Endothelial cell of umbilical vein (primary cell): ENCODE measurements around the gene THAP11. TPM values are rescaled to one million over a fixed set of nuclear protein-coding genes. Genes with fewer than 3 reads are reported as not detected.
A peak's percentile ranks its signal among the peaks of the same experiment; 100 is the strongest.

Source experiments
- Bru-seq: library from RNA; stranded (reverse); fragments of 400-500 nt; gene quantifications from one replicate; lab custom pipeline; 2021; lab: Mats Ljungman, UMichigan
- BruChase-seq, 2 experiments: library from RNA; stranded (reverse); fragments of 400-500 nt; gene quantifications; one replicate each; lab custom pipeline; 2021; lab: Mats Ljungman, UMichigan
- BruUV-seq: library from RNA; stranded (reverse); fragments of 400-500 nt; replicated peaks from 2 replicates; lab custom pipeline; 2021; lab: Mats Ljungman, UMichigan
- CTCF ChIA-PET: fragments of 300-600, 350-600 bp; sonication (Branson Sonifier 250); formaldehyde crosslinking; loops from one replicate; lab custom pipeline; 2021; ENCODE audit warnings: antibody characterized with exemption, inconsistent platforms; lab: Charles Lee
- POLR2A ChIA-PET: fragments of 300-600, 350-600 bp; sonication (Branson Sonifier 250); formaldehyde crosslinking; loops from one replicate; lab custom pipeline; 2021; ENCODE audit warnings: antibody characterized with exemption, inconsistent platforms; lab: Charles Lee
- DNase-seq: peaks from one replicate; pipeline ENCODE4 v3.0.0-alpha.2; 2011; ENCODE audit warnings: low read depth, low spot score
- FAIRE-seq: peaks from 2 replicates; lab custom pipeline; 2011; peaks lifted over from hg19 to GRCh38; lab: Jason Lieb, UNC
- H2AFZ ChIP-seq: 2 replicates; pipeline ENCODE4 v1.6.0; 2012; ENCODE audit warnings: low read depth, low read length, control low read depth, inconsistent platforms
- H3K27ac ChIP-seq: 2 replicates; pipeline ENCODE4 v1.5.1; 2011; ENCODE audit warnings: low read depth, mild to moderate bottlenecking, control low read depth, low read length, moderate library complexity; ENCODE audit not compliant: insufficient read depth
- H3K27me3 ChIP-seq, 2 experiments: 2 replicates each; pipeline versions ENCODE4 v1.6.0 to v1.6.1; 2011; ENCODE audit warnings: low read length in 2 of 2, mixed read lengths in 1 of 2; ENCODE audit not compliant: control insufficient read depth in 2 of 2, insufficient read depth in 2 of 2
- H3K36me3 ChIP-seq, 2 experiments: 2 replicates in 1 of 2; 3 replicates in 1 of 2; pipeline ENCODE4 v1.5.1; 2011; ENCODE audit warnings: low read length in 2 of 2, mild to moderate bottlenecking in 1 of 2, moderate library complexity in 1 of 2; ENCODE audit not compliant: control insufficient read depth in 2 of 2, insufficient read depth in 2 of 2; ENCODE audit errors: extremely low read depth in 1 of 2
- H3K4me1 ChIP-seq: 3 replicates; pipeline ENCODE4 v1.5.1; 2011; ENCODE audit warnings: mild to moderate bottlenecking, low read length; ENCODE audit not compliant: control insufficient read depth, insufficient read depth; ENCODE audit errors: extremely low read depth
- H3K4me2 ChIP-seq: 2 replicates; pipeline ENCODE4 v1.6.1; 2011; ENCODE audit warnings: low read length, control low read depth, mixed read lengths; ENCODE audit not compliant: insufficient read depth
- H3K4me3 ChIP-seq, 3 experiments: fragments of 200-600 bp in 1 of 3; sonication (generic), shearing (Covaris generic) in 1 of 3; replicated peaks in 1 of 3; 2 replicates each; pipeline ENCODE4 v1.5.1; 2011 to 2016; ENCODE audit warnings: control low read depth in 3 of 3, low read length in 3 of 3, mild to moderate bottlenecking in 2 of 3, inconsistent platforms in 1 of 3, low read depth in 1 of 3, moderate library complexity in 1 of 3; ENCODE audit not compliant: insufficient read depth in 1 of 3
- H3K79me2 ChIP-seq: 2 replicates; pipeline ENCODE4 v1.6.0; 2012; ENCODE audit warnings: low read length, inconsistent platforms; ENCODE audit not compliant: control insufficient read depth, insufficient read depth
- H3K9ac ChIP-seq: replicated peaks from 2 replicates; pipeline ENCODE3; 2011; ENCODE audit warnings: low read length, control low read depth; ENCODE audit not compliant: insufficient read depth; ENCODE audit errors: extremely low read depth
- H3K9me1 ChIP-seq: replicated peaks from 3 replicates; pipeline ENCODE4 v1.6.0; 2011; ENCODE audit warnings: mild to moderate bottlenecking, low read length; ENCODE audit not compliant: control insufficient read depth, insufficient read depth; ENCODE audit errors: extremely low read depth
- H3K9me3 ChIP-seq: replicated peaks from 2 replicates; pipeline ENCODE4 v1.5.1; 2012; ENCODE audit warnings: low read length, inconsistent platforms; ENCODE audit not compliant: control insufficient read depth, insufficient read depth
- H4K20me1 ChIP-seq: replicated peaks from 2 replicates; pipeline ENCODE3; 2011; ENCODE audit warnings: mild to moderate bottlenecking, low read length; ENCODE audit not compliant: control insufficient read depth, insufficient read depth; ENCODE audit errors: extremely low read depth
- CTCF ChIP-seq, 2 donors: IDR thresholded peaks; 1 replicate in 1 of 2; 2 replicates in 1 of 2; pipeline ENCODE4 v1.5.1; 2011; ENCODE audit warnings: low read length in 2 of 2, mild to moderate bottlenecking in 2 of 2, moderate library complexity in 2 of 2, control low read depth in 1 of 2, inconsistent platforms in 1 of 2, low read depth in 1 of 2; ENCODE audit not compliant: insufficient read depth in 1 of 2; ENCODE audit errors: extremely low read depth in 1 of 2
- FOS ChIP-seq: IDR thresholded peaks from 2 replicates; pipeline ENCODE4 v1.6.1; 2011; ENCODE audit warnings: mild to moderate bottlenecking, low read length, moderate library complexity, borderline replicate concordance; ENCODE audit not compliant: insufficient read depth
- JUN ChIP-seq: IDR thresholded peaks from 2 replicates; pipeline ENCODE4 v1.6.1; 2011; ENCODE audit warnings: borderline replicate concordance, low read depth; ENCODE audit not compliant: insufficient read length, insufficient read depth
- POLR2A ChIP-seq: IDR thresholded peaks from 2 replicates; pipeline ENCODE4 v1.6.1; 2012; ENCODE audit warnings: low read depth, mild to moderate bottlenecking, control low read depth, low read length
- POLR2AphosphoS5 ChIP-seq: IDR thresholded peaks from 2 replicates; pipeline ENCODE4 v1.6.1; 2012; ENCODE audit warnings: low read depth, mild to moderate bottlenecking, control low read depth, low read length, moderate library complexity; ENCODE audit not compliant: insufficient read depth
- dilution Hi-C: fragments of 300-500 bp; cut with MboI; formaldehyde crosslinking; loops from one replicate; pipeline ENCODE4 v1.15.0; 2019; ENCODE audit warnings: low sequenced_read_pairs; ENCODE audit not compliant: extremely low pct_ligation_motif_present
- intact Hi-C: fragments of 100-400 bp; cut with micrococcal nuclease; formaldehyde crosslinking; loops from one replicate; pipeline ENCODE4 v1.10.0; 2022
- long read RNA-seq: library from polyadenylated mRNA; stranded (forward); transcript quantifications from one replicate; pipeline ENCODE4 v2.0.0, GENCODE V29; 2021
- polyA minus RNA-seq, 3 experiments: library from RNA; depleted of rRNA, polyadenylated mRNA; stranded (reverse); fragments of >200 nt; gene quantifications; 1 replicate in 1 of 3; 2 replicates in 2 of 3; pipeline ENCODE4 v1.2.3, GENCODE V29; 2011
- polyA plus RNA-seq, 4 experiments: library from polyadenylated mRNA; depleted of rRNA in 3 of 4; stranded (reverse) in 3 of 4; unstranded in 1 of 4; fragments of >200 nt; gene quantifications; 2 replicates each; pipeline versions ENCODE4 v1.2.1 to v1.2.3, GENCODE V29; 2011 to 2012; ENCODE audit warnings: missing spikeins in 1 of 4
- total RNA-seq: library from RNA; stranded (reverse); gene quantifications from 2 replicates; pipeline ENCODE4 v1.2.3, GENCODE V29; 2021
- TF ChIP-seq, protein P1 (sequence below): IDR thresholded peaks from 2 replicates; pipeline ENCODE4 v1.6.1; 2011; ENCODE audit not compliant: insufficient read depth, insufficient read length

Gene THAP11
- total RNA-seq (22.6 and 24.0 TPM in 2 replicates), polyA plus RNA-seq (25.9 and 27.5 TPM in 2 replicates), polyA minus RNA-seq (17.4 and 21.1 TPM in 2 replicates), Bru-seq, nascent RNA (percentile 57 among the genes with signal in this experiment), BruChase-seq, experiment 1, labeled RNA remaining after a 6-hour chase (percentile 76 among the genes with signal in this experiment), BruChase-seq, experiment 2, labeled RNA remaining after a 2-hour chase (percentile 87 among the genes with signal in this experiment)
- 23.3 and 26.1 TPM in 2 replicates for polyA plus RNA-seq (2011; cell fraction: cytosol; rRNA removed)
- 9.1 and 9.6 TPM in 2 replicates for polyA plus RNA-seq (2011; cell fraction: nucleus; rRNA removed)
- polyA plus RNA-seq (2012) = 19.6 and 20.1 TPM in 2 replicates
- polyA minus RNA-seq (2011; cell fraction: cytosol; rRNA and poly(A)+ RNA removed) = 32.5 TPM
- 3.2 and 4.6 TPM in 2 replicates for polyA minus RNA-seq (2011; cell fraction: nucleus; rRNA and poly(A)+ RNA removed)
- long read RNA-seq, transcript THAP11-201 (1 exons, 2,114 nt) = major isoform, 121 of 121 reads
- long read RNA-seq, partial matches to known transcripts = 0 of 121 reads
- long read RNA-seq, other reads (novel, unspliced or antisense) = 0 of 121 reads

DNA sequence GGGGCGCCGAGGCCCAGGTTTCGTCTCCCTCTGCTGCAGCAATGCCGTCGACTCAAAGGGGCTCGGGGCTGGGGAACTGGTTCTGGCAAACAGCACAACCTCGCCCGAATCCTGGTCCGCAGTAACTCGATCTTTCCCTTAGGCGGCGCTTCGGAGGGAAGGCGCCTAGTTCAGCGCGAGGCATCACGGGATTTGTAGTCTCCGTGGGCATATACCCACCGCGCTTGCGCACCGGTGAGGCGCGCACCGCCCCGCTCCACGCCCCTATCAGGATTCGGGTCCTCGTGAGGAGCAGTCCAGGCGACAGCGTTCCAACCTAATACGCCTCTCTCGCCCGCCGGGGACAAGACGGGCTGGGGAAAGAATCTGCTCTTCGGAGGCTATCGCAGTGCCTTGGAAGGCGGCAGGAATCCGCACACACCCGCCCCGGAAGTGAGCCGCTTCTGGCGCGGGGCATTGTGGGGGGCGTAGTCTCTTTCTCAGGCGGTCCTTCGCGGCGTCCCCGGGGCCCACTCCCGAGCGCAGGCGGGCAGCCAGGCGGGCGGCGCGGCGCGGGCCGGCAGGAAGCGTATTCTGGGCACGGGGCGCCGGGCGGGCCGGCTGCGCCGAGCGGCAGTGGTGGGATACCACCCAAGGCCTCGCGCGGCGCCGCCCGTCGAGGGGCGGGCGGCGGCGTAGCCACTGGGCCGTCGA lies at the start of gene THAP11:
TSS of gene THAP11 (plus strand) at position 505 of the 693 bp plus-strand sequence. CDS start 235 bp downstream, outside the sequence.
- Histone ChIP-seq H3K79me2 (peaks cover 23% of the 10 kb centered on the region), H4K20me1 (no peaks in the 10 kb centered on the region), H3K9me3 (no peaks in the 10 kb centered on the region), H3K4me2 (peak within 1 kb of the TSS; percentile 54), H3K27me3 (no peaks in the 10 kb centered on the region), H3K9ac (peak within 1 kb of the TSS; percentile 84), H2AFZ (peak within 1 kb of the TSS; percentile 92), H3K27ac (peak within 1 kb of the TSS; percentile 77), H3K9me1 (no peaks in the 10 kb centered on the region), H3K36me3 (no peaks in the 10 kb centered on the region), H3K4me1 (peaks cover 26% of the 10 kb centered on the region), H3K4me3 (peak within 1 kb of the TSS; percentile 32 to 58 (median 57))
- BruUV-seq = no TSS peak
- DNase-seq (peak; percentile 95), FAIRE-seq (peak; percentile 96)
- CTCF ChIA-PET = interaction anchor here (2.8 to 4.6 kb wide), 2 partner anchors 25 to 26 kb away, joined by 8 to 32 read pairs; no protein-coding TSS in a partner anchor
- dilution Hi-C loops = no loop called here
- POLR2A ChIA-PET = no interaction called here
- TF ChIP-seq POLR2AphosphoS5 (peak; percentile 65), CTCF (IDR thresholded peaks at IDR 0.05; ENCODE audit: extremely low read depth in 1 of 2, insufficient read depth in 1 of 2, low read depth in 1 of 2, low read length in 2 of 2) (peak; percentile 82 to 93), JUN (no peak), POLR2A (peak; percentile 44), FOS (no peak)
- TF ChIP-seq, protein P1, sequence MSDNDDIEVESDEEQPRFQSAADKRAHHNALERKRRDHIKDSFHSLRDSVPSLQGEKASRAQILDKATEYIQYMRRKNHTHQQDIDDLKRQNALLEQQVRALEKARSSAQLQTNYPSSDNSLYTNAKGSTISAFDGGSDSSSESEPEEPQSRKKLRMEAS = no peak
- intact Hi-C loops = loop anchor here (1.0 to 2.0 kb wide), 2 partner anchors 25 to 280 kb away; partner anchors contain the start of gene CTCF
